HG02840 (cell line): ENCODE measurements around the gene PTPA.
"Not testable (repeated sequence)": the region's sequence is repeated elsewhere in the genome, so short reads cannot be mapped to it uniquely, and the experiment has no call there.

ENCODE experiments used
- ATAC-seq: cut with Tn5 transposase; IDR thresholded peaks from one replicate; pipeline ENCODE4 v1.9.1; 2021; ENCODE audit warnings: mild to moderate bottlenecking, moderate library complexity, moderate number of reproducible peaks; ENCODE audit not compliant: unreplicated experiment, low FRiP score

The PTPA gene

GRCh38 chr9:129149442-129149841 lies 38.2 kb downstream of the PTPA start:
- ATAC-seq: no peak

- no peak for ATAC-seq
These were observed 38.9 kb downstream of the PTPA start for GRCh38 chr9:129150122-129150521.

DNA sequence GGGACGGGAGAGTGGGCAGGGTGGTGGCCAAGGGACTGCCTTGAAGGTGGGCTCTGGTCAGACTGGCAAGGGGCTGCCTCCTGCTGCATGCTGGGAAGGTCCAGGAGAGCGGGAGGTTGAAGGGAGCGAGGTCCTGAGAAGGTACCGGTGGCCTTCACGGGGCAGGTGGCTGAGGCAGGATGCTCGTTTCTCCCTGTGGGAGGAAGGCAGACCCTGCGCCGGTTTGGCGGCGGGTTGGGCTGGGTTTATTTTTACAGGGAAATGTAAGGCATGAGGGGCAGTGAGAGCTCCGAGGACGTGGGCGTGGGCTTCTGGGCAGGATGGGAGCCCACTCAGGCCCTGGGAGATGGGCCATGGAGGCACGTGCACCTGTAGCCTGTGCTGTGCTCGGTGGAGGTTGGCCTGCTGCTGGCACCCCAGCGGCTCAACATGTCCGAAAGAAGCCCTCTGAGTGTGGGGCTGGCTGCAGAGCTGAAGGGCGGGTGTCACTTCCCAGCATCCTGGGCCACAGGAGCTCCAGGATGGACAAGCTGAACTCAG lies 39.5 kb downstream of the PTPA start:
- ATAC-seq: no peak

GRCh38 chr9:129151469-129151868 lies 40.3 kb downstream of the PTPA start:
- ATAC-seq: no peak

DNA sequence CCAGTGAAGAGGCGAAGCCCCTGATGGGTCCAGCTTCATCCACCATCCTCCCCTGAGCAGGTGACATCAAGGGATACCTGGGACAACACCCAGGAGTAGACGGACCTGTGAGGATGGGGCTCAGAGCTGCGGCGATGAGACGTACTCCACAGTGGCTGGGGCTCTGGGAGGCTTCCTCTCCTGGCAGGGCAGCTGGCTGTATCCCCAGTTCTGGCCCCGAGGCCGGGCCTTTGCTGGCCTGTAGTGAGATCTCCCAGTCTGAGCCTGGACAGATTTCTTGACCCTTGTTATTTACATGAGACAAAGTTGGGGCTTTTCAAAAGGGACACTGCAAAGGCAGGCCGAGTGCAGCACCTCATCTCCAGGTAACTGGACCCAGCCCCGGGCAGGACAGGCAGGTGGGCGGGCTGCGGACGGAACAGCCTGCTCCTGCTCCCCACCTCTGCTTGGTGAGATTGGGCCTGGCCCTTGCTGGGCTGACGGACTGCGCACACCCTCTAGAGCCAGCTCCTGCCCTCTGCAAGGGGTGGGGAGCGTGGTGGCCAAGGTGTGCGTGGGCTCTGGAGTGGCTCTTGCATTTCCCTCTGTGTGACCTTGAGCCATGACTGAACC lies 43.8 kb downstream of the PTPA start:
- no peak for ATAC-seq

GRCh38 chr9:129156163-129156562 lies 44.9 kb downstream of the PTPA start:
- no peak for ATAC-seq

- ATAC-seq: no peak
These were observed 49.7 kb downstream of the PTPA start for GRCh38 chr9:129160712-129161533.

GRCh38 chr9:129161534-129161837 lies 50.3 kb downstream of the PTPA start:
- no peak for ATAC-seq

- ATAC-seq: no peak
These were observed 51.4 kb downstream of the PTPA start for GRCh38 chr9:129162497-129163197.

GRCh38 chr9:129163198-129163670 lies 52.0 kb downstream of the PTPA start:
- not testable (repeated sequence) for ATAC-seq

DNA sequence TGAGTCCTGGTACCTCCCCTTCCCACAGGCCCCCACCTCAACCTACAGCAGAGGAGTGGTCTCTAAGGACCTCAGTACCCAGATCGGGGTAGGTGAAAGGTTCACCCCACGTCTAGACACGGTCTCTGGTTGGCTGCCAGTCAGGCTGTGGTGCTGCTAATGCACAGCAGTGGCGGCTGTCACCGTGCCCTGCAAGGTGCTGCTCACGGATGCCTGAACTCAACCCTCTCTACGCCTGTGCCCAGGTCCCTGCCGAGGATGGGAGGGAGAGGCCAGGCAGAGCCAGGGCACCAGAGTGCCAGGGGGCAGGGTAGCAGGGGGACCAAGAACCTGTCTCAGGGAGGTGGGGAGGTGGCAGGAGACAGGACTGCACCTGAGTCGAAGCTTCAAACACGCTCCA lies 52.5 kb downstream of the PTPA start:
- no peak for ATAC-seq

DNA sequence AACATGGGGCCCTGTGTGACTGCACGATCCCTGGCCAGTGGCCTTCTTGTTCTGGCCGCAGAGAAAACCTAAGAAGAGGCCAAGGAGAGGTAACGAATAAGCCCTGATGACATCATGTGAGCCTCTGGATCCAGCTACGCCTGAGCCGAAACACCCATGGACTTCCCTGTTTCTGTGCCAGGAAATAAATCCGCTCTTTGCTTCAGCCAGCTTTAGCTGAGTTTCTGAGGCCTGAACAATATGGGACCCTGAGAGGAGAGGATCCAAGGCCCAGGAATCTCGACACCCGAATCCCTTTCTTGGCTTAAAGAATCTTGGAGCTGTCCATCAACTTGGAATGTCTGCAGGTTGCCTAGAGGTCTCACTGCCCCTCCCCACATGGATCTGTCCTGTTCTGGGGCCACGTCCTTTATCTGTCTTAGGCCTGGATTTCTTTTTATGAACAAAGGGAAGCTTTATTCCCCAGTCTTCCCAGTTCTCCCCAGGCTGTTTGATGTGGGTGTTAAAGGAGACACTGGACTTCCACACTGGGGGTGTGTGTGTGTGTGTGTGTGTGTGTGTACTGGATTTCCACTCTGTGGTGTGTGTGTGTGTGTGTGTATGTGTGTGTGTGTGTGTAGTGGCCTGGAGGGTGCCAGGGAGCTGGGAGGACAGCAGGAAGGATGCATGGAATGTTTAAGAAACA lies 53.2 kb downstream of the PTPA start:
- ATAC-seq: no peak

- no peak for ATAC-seq
These were observed 54.0 kb downstream of the PTPA start for GRCh38 chr9:129165198-129165597.

- ATAC-seq: no peak
These were observed 55.7 kb downstream of the PTPA start for GRCh38 chr9:129166623-129167557.

DNA sequence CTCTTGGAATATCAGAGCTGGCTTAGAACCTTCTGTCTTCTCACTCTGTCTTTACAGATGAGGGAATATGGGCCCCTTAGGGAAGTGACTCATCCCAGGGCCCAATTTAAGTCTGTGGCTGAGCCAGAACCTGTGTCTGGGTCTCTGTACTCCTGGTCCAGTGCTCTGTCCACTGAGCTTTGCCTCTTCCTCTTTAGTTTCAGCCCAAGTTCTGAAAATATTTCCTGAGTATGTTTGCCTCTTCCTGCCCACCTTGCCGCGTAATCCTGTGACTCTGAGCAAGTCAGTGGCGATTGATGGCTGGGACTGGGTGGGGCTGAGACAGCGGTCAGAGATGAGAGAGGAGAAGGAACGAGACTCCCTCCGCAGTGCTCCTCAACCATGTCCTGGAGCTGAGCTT lies 59.0 kb downstream of the PTPA start:
- ATAC-seq: no peak

DNA sequence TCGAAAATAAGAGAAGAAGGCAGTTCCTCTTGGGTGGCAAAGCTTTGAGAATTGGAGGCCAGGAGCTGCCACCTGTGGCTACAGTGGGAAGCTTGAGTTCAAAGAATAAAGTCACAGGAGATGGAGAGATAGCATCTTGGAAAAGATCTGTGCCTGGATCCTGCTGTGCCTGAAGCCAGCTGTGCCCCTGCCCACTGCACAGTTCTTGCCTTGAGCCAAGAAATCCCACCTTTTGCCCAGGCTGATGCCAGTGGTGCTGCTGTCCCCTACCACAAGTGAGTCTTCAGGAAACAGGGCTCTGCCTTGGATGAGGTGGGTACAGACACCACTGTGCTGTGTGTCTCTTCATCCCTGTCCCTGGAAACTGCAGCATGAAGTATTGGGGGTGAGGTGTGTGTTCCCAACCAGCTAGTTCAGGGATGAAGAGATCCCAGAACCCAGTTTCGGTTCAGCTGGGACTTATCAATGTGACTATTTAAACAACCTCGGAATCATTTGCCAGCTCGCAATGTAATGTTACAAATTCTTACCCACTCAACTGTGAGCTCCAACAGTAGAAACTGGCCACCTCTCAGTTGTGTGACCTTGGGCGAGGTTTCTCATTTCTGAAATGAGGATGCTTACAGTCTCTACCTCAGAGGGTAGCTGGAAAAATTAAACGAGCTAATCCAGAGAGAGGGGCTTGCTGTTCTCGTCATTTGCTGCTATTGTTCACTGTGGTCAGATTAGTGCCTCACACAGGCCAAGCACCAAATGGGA lies 61.0 kb downstream of the PTPA start:
- no peak for ATAC-seq

GRCh38 chr9:129172816-129173215 lies 61.6 kb downstream of the PTPA start:
- ATAC-seq: no peak

DNA sequence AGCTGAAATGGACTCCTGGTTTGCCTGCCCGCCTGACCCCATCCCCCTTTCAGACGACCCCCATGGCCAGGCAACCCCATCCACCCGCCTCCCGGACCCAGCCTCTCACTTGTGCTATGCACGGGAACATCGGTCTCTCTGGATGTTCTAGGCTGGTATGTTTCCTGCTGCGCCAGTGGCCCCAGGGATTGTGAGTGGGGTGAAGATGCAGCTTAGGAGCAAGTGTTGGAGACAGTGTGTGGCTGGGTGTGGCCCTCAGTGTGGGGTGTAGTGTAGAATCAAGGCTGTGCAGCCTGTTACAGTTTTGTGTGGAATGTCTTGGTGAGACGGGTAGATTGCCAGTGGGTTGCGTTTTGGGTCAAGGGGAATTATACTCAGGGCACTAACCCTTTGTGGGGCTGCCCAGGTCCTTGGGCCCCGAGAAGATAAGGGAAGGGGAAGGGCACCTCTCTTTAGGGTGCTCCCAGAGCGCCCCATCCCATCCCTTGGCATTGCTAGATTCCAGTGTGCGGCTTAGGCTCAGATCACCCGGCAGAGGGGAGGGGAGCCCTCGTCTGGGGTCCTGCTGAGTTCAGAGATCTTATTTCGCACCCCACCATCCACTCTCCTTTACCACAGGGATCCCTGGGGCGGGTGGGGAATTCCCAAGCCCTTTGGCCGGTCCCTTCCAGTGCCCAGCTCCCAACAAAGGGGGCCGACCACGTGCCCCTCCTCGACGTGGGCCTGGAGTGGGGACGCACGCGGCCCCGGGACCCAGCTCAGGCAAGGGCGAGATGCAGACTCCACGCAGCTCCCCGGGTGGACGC lies 62.3 kb downstream of the PTPA start:
- no peak for ATAC-seq
